Liver (tissue), 3 donors: ENCODE measurements around the gene MEIOB.

Source experiments
- ATF3 ChIP-seq: IDR thresholded peaks from 2 replicates; pipeline ENCODE4 v1.6.1; 2016; ENCODE audit warnings: antibody characterized with exemption
- CTCF ChIP-seq: fragments of 150-350 bp; IDR thresholded peaks from 2 replicates; pipeline ENCODE4 v1.5.1; 2017; ENCODE audit warnings: improper control_type of control experiment, low read depth, low read length; ENCODE audit not compliant: missing input control
- FOXA1 ChIP-seq: IDR thresholded peaks from 2 replicates; pipeline ENCODE4 v1.6.1; 2016; ENCODE audit warnings: antibody characterized with exemption
- MAX ChIP-seq: IDR thresholded peaks from 2 replicates; pipeline ENCODE4 v1.6.1; 2016; ENCODE audit warnings: antibody characterized with exemption
- SP1 ChIP-seq: IDR thresholded peaks from 2 replicates; pipeline ENCODE4 v1.6.1; 2018; ENCODE audit warnings: antibody characterized with exemption, mild to moderate bottlenecking
- TAF1 ChIP-seq: conservative IDR thresholded peaks from 2 replicates; pipeline ENCODE4 v1.6.1; 2016; ENCODE audit warnings: antibody characterized with exemption, mild to moderate bottlenecking
- donor health status: healthy.
- donor health status: healthy.

GRCh38 chr16:1812732-1813163 is 59.2 kb downstream of the MEIOB start:
- TF ChIP-seq CTCF (peak; percentile 62), SP1 (peak; percentile 49), MAX (peak; percentile 87), TAF1 (no peak), ATF3 (no peak), FOXA1 (no peak)
